H9 (cell line): ENCODE results near the gene CFAP91. TPM values are rescaled to one million over a fixed set of nuclear protein-coding genes. Genes with fewer than 3 reads are reported as not detected.

ENCODE experiments used
- DNase-seq: peaks from one replicate; pipeline ENCODE4 v3.0.0-alpha.2; 2017
- H2AFZ ChIP-seq: one replicate; pipeline ENCODE4 v1.6.1; 2013; ENCODE audit warnings: mild to moderate bottlenecking, low read length, control low read depth, moderate library complexity
- H2AK5ac ChIP-seq: 2 replicates; pipeline ENCODE4 v1.6.1; 2013; ENCODE audit warnings: low read length, control low read depth, mixed read lengths; ENCODE audit not compliant: insufficient read length
- H2BK120ac ChIP-seq: one replicate; pipeline ENCODE4 v1.6.1; 2013; ENCODE audit warnings: low read depth, mild to moderate bottlenecking, low read length, control low read depth, inconsistent platforms; ENCODE audit not compliant: poor library complexity, severe bottlenecking
- H2BK12ac ChIP-seq: 2 replicates; pipeline ENCODE4 v1.6.1; 2013; ENCODE audit warnings: low read length, control low read depth, mixed read lengths, low read depth; ENCODE audit not compliant: insufficient read length
- H2BK15ac ChIP-seq: 2 replicates; pipeline ENCODE4 v1.6.1; 2013; ENCODE audit warnings: low read depth, low read length, control low read depth
- H2BK20ac ChIP-seq: one replicate; pipeline ENCODE4 v1.6.1; 2013; ENCODE audit warnings: low read depth, mild to moderate bottlenecking, low read length, control low read depth, inconsistent platforms; ENCODE audit not compliant: poor library complexity, severe bottlenecking
- H2BK5ac ChIP-seq: 2 replicates; pipeline ENCODE4 v1.6.1; 2013; ENCODE audit warnings: low read length, control low read depth, mixed read lengths; ENCODE audit not compliant: insufficient read length
- H3K14ac ChIP-seq: 2 replicates; pipeline ENCODE4 v1.6.1; 2013; ENCODE audit warnings: low read length, control low read depth; ENCODE audit not compliant: insufficient read depth
- H3K18ac ChIP-seq: 2 replicates; pipeline ENCODE4 v1.6.1; 2013; ENCODE audit warnings: low read depth, mild to moderate bottlenecking, mixed read lengths, low read length, control low read depth; ENCODE audit not compliant: insufficient read length
- H3K23ac ChIP-seq: 2 replicates; pipeline ENCODE4 v1.6.1; 2013; ENCODE audit warnings: low read length, control low read depth, mixed read lengths, low read depth; ENCODE audit not compliant: insufficient read length
- H3K23me2 ChIP-seq: 2 replicates; pipeline ENCODE4 v1.6.1; 2013; ENCODE audit warnings: low read depth, mild to moderate bottlenecking, mixed read lengths, low read length, control low read depth; ENCODE audit not compliant: insufficient read length, poor library complexity, severe bottlenecking
- H3K27ac ChIP-seq: 2 replicates; pipeline ENCODE4 v1.5.1; 2013; ENCODE audit warnings: low read length, control low read depth, mixed read lengths, low read depth; ENCODE audit not compliant: insufficient read length
- H3K27me3 ChIP-seq: 2 replicates; pipeline ENCODE4 v1.6.1; 2013; ENCODE audit warnings: low read length, control low read depth, inconsistent platforms; ENCODE audit not compliant: insufficient read depth
- H3K4ac ChIP-seq: 2 replicates; pipeline ENCODE4 v1.6.1; 2013; ENCODE audit warnings: low read depth, mild to moderate bottlenecking, control low read depth, inconsistent platforms, low read length, moderate library complexity
- H3K4me1 ChIP-seq: 2 replicates; pipeline ENCODE4 v1.6.1; 2013; ENCODE audit warnings: low read length, control low read depth, inconsistent platforms; ENCODE audit not compliant: insufficient read depth
- H3K4me2 ChIP-seq: 2 replicates; pipeline ENCODE4 v1.6.1; 2013; ENCODE audit warnings: low read length, control low read depth, mixed read lengths; ENCODE audit not compliant: insufficient read length, insufficient read depth
- H3K56ac ChIP-seq: 2 replicates; pipeline ENCODE4 v1.6.1; 2013; ENCODE audit warnings: low read depth, mild to moderate bottlenecking, mixed read lengths, low read length, control low read depth; ENCODE audit not compliant: insufficient read length
- H3K79me1 ChIP-seq: 2 replicates; pipeline ENCODE4 v1.6.1; 2013; ENCODE audit warnings: low read depth, mild to moderate bottlenecking, moderate library complexity, low read length, control low read depth, inconsistent platforms; ENCODE audit not compliant: insufficient read depth, poor library complexity, severe bottlenecking
- H3K79me2 ChIP-seq: 2 replicates; pipeline ENCODE4 v1.6.1; 2013; ENCODE audit warnings: low read length, control low read depth, inconsistent platforms; ENCODE audit not compliant: insufficient read depth
- H3K9ac ChIP-seq: 2 replicates; pipeline ENCODE4 v1.6.1; 2013; ENCODE audit warnings: low read length, control low read depth, mixed read lengths; ENCODE audit not compliant: insufficient read length; ENCODE audit errors: extremely low read depth
- H3K9me3 ChIP-seq: one replicate; pipeline ENCODE4 v1.6.1; 2013; ENCODE audit warnings: low read depth, low read length, inconsistent platforms; ENCODE audit not compliant: control insufficient read depth
- H3T11ph ChIP-seq: one replicate; pipeline ENCODE4 v1.6.1; 2013; ENCODE audit warnings: mild to moderate bottlenecking, low read length, control low read depth, inconsistent platforms
- H4K20me1 ChIP-seq: one replicate; pipeline ENCODE4 v1.6.1; 2013; ENCODE audit not compliant: control insufficient read depth, insufficient read length, insufficient read depth
- H4K5ac ChIP-seq: 2 replicates; pipeline ENCODE4 v1.6.1; 2013; ENCODE audit warnings: low read depth, mild to moderate bottlenecking, mixed read lengths, low read length, control low read depth; ENCODE audit not compliant: insufficient read length
- H4K8ac ChIP-seq: replicated peaks from 2 replicates; pipeline ENCODE4 v1.6.1; 2013; ENCODE audit warnings: low read length, control low read depth, mixed read lengths, low read depth; ENCODE audit not compliant: insufficient read length
- H4K91ac ChIP-seq: 2 replicates; pipeline ENCODE4 v1.6.1; 2013; ENCODE audit warnings: low read depth, mild to moderate bottlenecking, moderate library complexity, mixed read lengths, low read length, control low read depth; ENCODE audit not compliant: insufficient read length
- H3K27ac Mint-ChIP-seq, 3 experiments: 2 replicates in 2 of 3; 3 replicates in 1 of 3; pipeline ENCODE4 v1.8.0; 2020 to 2021; ENCODE audit warnings: mixed read lengths in 3 of 3, mild to moderate bottlenecking in 1 of 3, moderate library complexity in 1 of 3
- H3K27me3 Mint-ChIP-seq: 2 replicates; pipeline ENCODE4 v1.8.0; 2021; ENCODE audit warnings: low read depth, mild to moderate bottlenecking, moderate library complexity, mixed read lengths
- H3K36me3 Mint-ChIP-seq, 3 experiments: 2 replicates in 2 of 3; 3 replicates in 1 of 3; pipeline ENCODE4 v1.8.0; 2020 to 2021; ENCODE audit warnings: low read depth in 3 of 3, mixed read lengths in 3 of 3; ENCODE audit not compliant: insufficient read depth in 1 of 3
- H3K4me1 Mint-ChIP-seq, 2 experiments: 2 replicates each; pipeline ENCODE4 v1.8.0; 2020; ENCODE audit warnings: mixed read lengths in 2 of 2
- H3K4me3 Mint-ChIP-seq, 2 experiments: 2 replicates in 1 of 2; 3 replicates in 1 of 2; pipeline ENCODE4 v1.8.0; 2020 to 2021; ENCODE audit warnings: mild to moderate bottlenecking in 2 of 2, mixed read lengths in 2 of 2, moderate library complexity in 1 of 2
- H3K9me3 Mint-ChIP-seq, 2 experiments: 2 replicates in 1 of 2; 3 replicates in 1 of 2; pipeline ENCODE4 v1.8.0; 2020; ENCODE audit warnings: mild to moderate bottlenecking in 2 of 2, mixed read lengths in 2 of 2, moderate library complexity in 1 of 2
- WGBS: extraction: QIAGEN DNeasy Blood & Tissue Kit; methylation state at CpG from one replicate; pipeline ENCODE4 v1.1.7; 2013; ENCODE audit warnings: missing lambda C conversion rate, low lambda C conversion rate, mixed read lengths; ENCODE audit not compliant: insufficient read length; ENCODE audit errors: extremely low coverage; 5-methylcytosine and 5-hydroxymethylcytosine counted together
- total RNA-seq: library from RNA; stranded (reverse); gene quantifications from 2 replicates; pipeline ENCODE4 v1.2.1, GENCODE V29; 2021
- TF ChIP-seq, protein P1 (sequence below): fragments of 200-600 bp; sonication (generic); conservative IDR thresholded peaks from 3 replicates; pipeline ENCODE4 v1.8.0; 2021; ENCODE audit warnings: antibody characterized with exemption, mild to moderate bottlenecking

Gene CFAP91
- total RNA-seq, 1 experiment from 2014 or later: 2.3 TPM

DNA sequence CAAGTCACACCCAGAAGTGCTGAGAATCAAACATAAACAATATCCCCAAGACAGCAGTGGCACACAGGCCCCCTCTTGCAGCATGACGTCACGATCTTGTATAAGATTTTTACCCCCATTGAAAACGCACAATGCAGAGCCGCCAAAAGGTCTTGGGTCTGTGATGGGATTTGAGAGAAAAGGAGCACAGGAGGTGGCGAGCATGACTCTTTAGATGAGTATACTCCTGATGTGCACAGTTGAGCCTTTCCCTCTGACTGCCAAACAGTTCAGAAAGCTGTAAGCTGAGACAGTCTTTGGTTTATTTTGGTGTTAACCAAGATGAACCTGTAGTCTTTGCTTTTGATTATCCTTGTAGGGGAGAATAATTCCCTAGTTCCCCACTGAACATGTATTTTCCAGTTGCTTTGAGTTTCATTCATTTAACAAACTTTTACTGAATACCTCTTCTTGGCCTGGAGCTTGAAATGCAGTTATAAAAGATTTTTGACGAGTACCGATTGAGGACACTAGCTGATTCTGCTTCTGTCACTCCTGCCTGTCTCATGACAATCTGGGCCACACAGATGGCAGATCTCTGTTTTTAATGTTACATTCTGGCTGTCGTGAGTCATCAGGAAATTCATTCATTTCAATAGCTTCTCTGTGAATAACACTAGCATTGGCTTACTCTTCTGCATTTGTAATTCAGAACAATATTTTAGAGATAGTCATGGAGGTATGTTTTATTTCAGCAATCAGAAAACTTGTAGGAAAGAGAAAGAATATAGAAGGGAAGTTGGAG lies 28.9 kb downstream of the CFAP91 start:
- no peaks in the 10 kb centered on the region for H4K20me1 ChIP-seq
- no peak overlapping the region for H3K56ac ChIP-seq
- no peak overlapping the region for H3K27ac ChIP-seq
- no peak overlapping the region for H3T11ph ChIP-seq
- WGBS: no CpG with 5 or more reads among the region's 8 CpGs
- TF ChIP-seq, protein P1, sequence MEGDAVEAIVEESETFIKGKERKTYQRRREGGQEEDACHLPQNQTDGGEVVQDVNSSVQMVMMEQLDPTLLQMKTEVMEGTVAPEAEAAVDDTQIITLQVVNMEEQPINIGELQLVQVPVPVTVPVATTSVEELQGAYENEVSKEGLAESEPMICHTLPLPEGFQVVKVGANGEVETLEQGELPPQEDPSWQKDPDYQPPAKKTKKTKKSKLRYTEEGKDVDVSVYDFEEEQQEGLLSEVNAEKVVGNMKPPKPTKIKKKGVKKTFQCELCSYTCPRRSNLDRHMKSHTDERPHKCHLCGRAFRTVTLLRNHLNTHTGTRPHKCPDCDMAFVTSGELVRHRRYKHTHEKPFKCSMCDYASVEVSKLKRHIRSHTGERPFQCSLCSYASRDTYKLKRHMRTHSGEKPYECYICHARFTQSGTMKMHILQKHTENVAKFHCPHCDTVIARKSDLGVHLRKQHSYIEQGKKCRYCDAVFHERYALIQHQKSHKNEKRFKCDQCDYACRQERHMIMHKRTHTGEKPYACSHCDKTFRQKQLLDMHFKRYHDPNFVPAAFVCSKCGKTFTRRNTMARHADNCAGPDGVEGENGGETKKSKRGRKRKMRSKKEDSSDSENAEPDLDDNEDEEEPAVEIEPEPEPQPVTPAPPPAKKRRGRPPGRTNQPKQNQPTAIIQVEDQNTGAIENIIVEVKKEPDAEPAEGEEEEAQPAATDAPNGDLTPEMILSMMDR: no peak
- Mint-ChIP-seq H3K27ac (no peak overlapping the region), H3K27me3 (no peaks in the 10 kb centered on the region), H3K36me3 (no peaks in the 10 kb centered on the region), H3K4me1 (peaks cover 0 to 7% of the 10 kb centered on the region in 2 experiments; a peak in 2 of 4 replicates), H3K9me3 (no peaks in the 10 kb centered on the region), H3K4me3 (no peak overlapping the region)
- H3K14ac ChIP-seq: no peak overlapping the region
- H3K79me2 ChIP-seq: no peaks in the 10 kb centered on the region
- no peak overlapping the region for H2BK12ac ChIP-seq
- H4K5ac ChIP-seq: no peak overlapping the region
- no peak for DNase-seq
- no peak overlapping the region for H2BK5ac ChIP-seq
- no peaks in the 10 kb centered on the region for H3K27me3 ChIP-seq
- no peak overlapping the region for H2BK20ac ChIP-seq
- H2AK5ac ChIP-seq: no peak overlapping the region
- H2BK120ac ChIP-seq: no peak overlapping the region
- no peaks in the 10 kb centered on the region for H3K79me1 ChIP-seq
- no peak overlapping the region for H4K91ac ChIP-seq
- H3K18ac ChIP-seq: no peak overlapping the region
- no peak overlapping the region for H4K8ac ChIP-seq
- no peak overlapping the region for H3K4me2 ChIP-seq
- H2BK15ac ChIP-seq: no peak overlapping the region
- H3K9me3 ChIP-seq: no peaks in the 10 kb centered on the region
- no peak overlapping the region for H3K4ac ChIP-seq
- no peak overlapping the region for H3K23ac ChIP-seq
- no peak overlapping the region for H3K9ac ChIP-seq
- 0 out of 2 replicates have a peak, but pooled peaks cover 3% of the 10 kb centered on the region for H3K4me1 ChIP-seq
- H3K23me2 ChIP-seq: no peaks in the 10 kb centered on the region
- H2AFZ ChIP-seq: no peak overlapping the region
